Lower lobe of right lung (tissue), 2 donors: Measurements from ENCODE around the gene POLR2F. TPM values are rescaled to one million over a fixed set of nuclear protein-coding genes. Genes with fewer than 3 reads are reported as not detected.

Experiments
- ATAC-seq, 2 donors: fragments of 200-7000 bp; cut with Tn5 transposase; one replicate each; pipeline ENCODE4 v1.9.1; 2020 to 2022; ENCODE audit warnings: mild to moderate bottlenecking in 2 of 2, moderate library complexity in 2 of 2
- DNase-seq: peaks from one replicate; pipeline ENCODE4 v3.0.0-alpha.2; 2020
- H3K27ac ChIP-seq: fragments of 200-600 bp; one replicate; pipeline ENCODE4 v1.8.0; 2022
- H3K27me3 ChIP-seq: fragments of 200-600 bp; one replicate; pipeline ENCODE4 v1.8.0; 2022; ENCODE audit warnings: low read depth
- H3K36me3 ChIP-seq: fragments of 200-600 bp; one replicate; pipeline ENCODE4 v1.8.0; 2022; ENCODE audit warnings: mild to moderate bottlenecking
- H3K4me1 ChIP-seq: fragments of 200-600 bp; one replicate; pipeline ENCODE4 v1.8.0; 2022
- H3K4me3 ChIP-seq: fragments of 200-600 bp; one replicate; pipeline ENCODE4 v1.8.0; 2022; ENCODE audit warnings: mild to moderate bottlenecking
- H3K9me3 ChIP-seq: fragments of 200-600 bp; one replicate; pipeline ENCODE4 v1.8.0; 2022
- intact Hi-C: fragments of 100-400 bp; cut with DNase I; formaldehyde crosslinking; loops from one replicate; pipeline ENCODE4 v1.11.0; 2022
- total RNA-seq: library from RNA; stranded (reverse); fragmentation: NEBNext Ultra II Directional; extraction: Animal tissue kit (Norgen Biotek cat#: 25700); gene quantifications from one replicate; pipeline ENCODE4 v1.2.1, GENCODE V29; 2021
- TF ChIP-seq, protein P1 (sequence below): fragments of 200-600 bp; IDR thresholded peaks from one replicate; pipeline ENCODE4 v1.8.0; 2022; ENCODE audit warnings: antibody characterized with exemption, mild to moderate bottlenecking
- donor health status: DM: no; HTN: yes; CAD: no; lungs with severe emphysema.

The POLR2F gene
- total RNA-seq, 1 donor from 2014 or later = 60.3 TPM

DNA sequence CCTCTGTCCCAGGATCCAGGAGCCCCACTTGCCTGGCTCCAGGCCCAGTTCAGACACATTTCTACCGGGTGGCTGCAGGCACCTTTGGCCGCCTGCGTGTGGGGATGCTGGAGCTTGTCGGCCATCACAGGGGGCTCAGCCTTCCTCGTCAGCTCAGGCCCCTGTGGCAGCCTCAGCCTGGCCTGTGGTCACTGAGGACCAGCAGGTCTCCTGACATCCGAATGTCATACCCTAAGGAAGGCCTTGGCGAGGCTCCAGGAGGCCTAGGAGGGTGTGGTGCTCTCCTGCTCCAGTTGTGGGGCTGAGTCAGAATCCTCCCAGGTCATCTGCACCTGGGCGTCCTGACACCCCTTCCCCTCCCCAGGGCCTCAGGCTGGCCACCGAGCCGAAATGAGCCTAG lies 45.7 kb downstream of the POLR2F start:
- ATAC-seq = no peak
- Histone ChIP-seq H3K4me1 (peaks cover 10% of the 10 kb centered on the region), H3K9me3 (no peaks in the 10 kb centered on the region), H3K27me3 (no peaks in the 10 kb centered on the region), H3K27ac (no peak overlapping the region), H3K36me3 (no peaks in the 10 kb centered on the region), H3K4me3 (no peak overlapping the region)
- intact Hi-C loops = no loop called here
- DNase-seq = no peak
- TF ChIP-seq, protein P1, sequence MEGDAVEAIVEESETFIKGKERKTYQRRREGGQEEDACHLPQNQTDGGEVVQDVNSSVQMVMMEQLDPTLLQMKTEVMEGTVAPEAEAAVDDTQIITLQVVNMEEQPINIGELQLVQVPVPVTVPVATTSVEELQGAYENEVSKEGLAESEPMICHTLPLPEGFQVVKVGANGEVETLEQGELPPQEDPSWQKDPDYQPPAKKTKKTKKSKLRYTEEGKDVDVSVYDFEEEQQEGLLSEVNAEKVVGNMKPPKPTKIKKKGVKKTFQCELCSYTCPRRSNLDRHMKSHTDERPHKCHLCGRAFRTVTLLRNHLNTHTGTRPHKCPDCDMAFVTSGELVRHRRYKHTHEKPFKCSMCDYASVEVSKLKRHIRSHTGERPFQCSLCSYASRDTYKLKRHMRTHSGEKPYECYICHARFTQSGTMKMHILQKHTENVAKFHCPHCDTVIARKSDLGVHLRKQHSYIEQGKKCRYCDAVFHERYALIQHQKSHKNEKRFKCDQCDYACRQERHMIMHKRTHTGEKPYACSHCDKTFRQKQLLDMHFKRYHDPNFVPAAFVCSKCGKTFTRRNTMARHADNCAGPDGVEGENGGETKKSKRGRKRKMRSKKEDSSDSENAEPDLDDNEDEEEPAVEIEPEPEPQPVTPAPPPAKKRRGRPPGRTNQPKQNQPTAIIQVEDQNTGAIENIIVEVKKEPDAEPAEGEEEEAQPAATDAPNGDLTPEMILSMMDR = no peak

DNA sequence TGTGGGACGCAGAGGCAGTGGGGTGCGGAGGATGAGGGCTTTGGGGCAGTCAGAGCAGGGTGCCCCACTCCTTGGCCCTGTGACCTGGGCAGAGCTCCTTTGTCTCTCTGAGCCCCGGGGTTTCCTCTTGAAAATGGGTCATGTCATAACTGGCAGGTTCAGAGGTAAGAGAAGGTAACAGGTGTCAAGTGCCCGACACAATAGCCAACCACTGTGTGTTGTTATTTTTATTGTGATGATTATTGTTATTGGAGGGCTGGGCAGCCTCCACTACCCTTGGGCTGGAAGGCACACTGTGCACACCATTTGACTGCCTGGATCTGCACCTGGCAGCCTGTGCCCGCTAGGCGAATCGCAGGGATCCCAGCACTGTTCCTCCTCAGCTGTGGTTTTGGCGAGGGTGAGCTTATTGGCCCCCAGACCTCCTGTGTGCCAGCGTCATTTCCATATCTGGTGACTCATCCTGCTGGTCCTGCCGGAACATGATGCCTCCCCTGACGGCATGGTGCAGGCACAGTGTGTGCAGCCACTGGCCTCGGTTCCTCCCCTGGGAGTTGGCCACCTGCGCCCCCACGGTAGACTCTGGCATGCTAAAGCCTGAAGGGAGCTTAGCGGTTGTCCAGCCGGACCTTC lies 46.3 kb downstream of the POLR2F start:
- Histone ChIP-seq H3K36me3 (no peaks in the 10 kb centered on the region), H3K9me3 (no peaks in the 10 kb centered on the region), H3K27ac (no peak overlapping the region), H3K27me3 (no peaks in the 10 kb centered on the region), H3K4me1 (peaks cover 10% of the 10 kb centered on the region), H3K4me3 (no peak overlapping the region)
- intact Hi-C loops = no loop called here
- DNase-seq = no peak
- TF ChIP-seq, protein P1 = no peak
- no peak for ATAC-seq

DNA sequence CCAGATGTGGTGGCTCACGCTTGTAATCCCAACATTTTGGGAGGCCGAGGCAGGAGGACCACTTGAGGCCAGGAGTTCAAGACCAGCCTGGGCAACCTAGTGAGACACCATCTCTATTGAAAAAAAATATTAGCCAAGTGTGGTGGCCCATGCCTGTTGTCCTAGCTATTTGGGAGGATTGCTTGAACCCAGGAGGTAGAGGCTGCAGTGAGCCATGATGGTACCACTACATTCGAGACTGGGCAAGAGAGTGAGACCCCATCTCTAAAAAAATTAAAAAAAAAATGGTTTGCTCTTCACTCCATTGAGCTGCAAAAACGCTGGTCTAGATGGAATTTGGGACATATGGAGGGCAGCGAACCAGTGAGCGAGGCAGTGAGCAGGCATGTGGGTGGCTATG lies 52.4 kb downstream of the POLR2F start:
- ATAC-seq (no peak), DNase-seq (no peak)
- Histone ChIP-seq H3K36me3 (no peaks in the 10 kb centered on the region), H3K9me3 (no peaks in the 10 kb centered on the region), H3K4me3 (no peak overlapping the region), H3K4me1 (no peaks in the 10 kb centered on the region), H3K27me3 (no peaks in the 10 kb centered on the region), H3K27ac (no peak overlapping the region)
- TF ChIP-seq, protein P1 = no peak
- intact Hi-C loops = no loop called here

GRCh38 chr22:38006906-38007305 lies 53.4 kb downstream of the POLR2F start:
- no peak overlapping the region for H3K27ac ChIP-seq
- no peaks in the 10 kb centered on the region for H3K4me1 ChIP-seq
- no peaks in the 10 kb centered on the region for H3K36me3 ChIP-seq
- TF ChIP-seq, protein P1 = no peak
- H3K27me3 ChIP-seq = no peaks in the 10 kb centered on the region
- H3K9me3 ChIP-seq = no peaks in the 10 kb centered on the region
- no peak for DNase-seq
- intact Hi-C loops = no loop called here
- no peak for ATAC-seq
- H3K4me3 ChIP-seq = no peak overlapping the region

DNA sequence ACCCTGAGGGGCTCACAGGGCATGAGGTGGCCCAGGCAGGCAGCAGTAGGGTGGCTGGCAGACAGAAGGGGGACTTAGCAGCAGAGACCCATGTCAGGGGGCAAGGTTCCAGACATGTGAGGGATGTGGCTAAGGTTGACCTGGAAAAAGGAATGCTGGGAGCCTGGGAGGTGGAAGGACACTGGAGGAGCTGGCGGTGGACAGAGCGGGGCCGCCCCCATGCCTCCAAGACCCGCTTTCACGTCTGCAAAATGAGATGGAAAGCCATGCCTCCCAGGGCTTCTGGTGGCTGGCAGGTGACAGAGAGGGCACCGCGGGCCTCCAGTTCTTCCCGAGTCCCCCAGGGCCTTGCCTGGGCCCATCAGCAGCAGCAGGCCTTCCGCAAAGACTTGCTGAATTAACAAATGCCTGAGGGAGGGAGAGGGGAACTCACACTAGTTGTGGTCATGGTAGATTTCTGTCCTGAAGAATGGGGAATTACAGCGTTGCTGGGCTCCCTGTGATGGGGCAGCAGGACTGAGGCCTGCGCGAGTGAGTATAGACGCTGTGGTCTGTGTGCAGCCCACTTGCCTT lies 53.9 kb downstream of the POLR2F start:
- Histone ChIP-seq H3K4me1 (no peaks in the 10 kb centered on the region), H3K27me3 (no peaks in the 10 kb centered on the region), H3K27ac (no peak overlapping the region), H3K9me3 (no peaks in the 10 kb centered on the region), H3K36me3 (no peaks in the 10 kb centered on the region), H3K4me3 (no peak overlapping the region)
- TF ChIP-seq, protein P1 = no peak
- intact Hi-C loops = no loop called here
- DNase-seq (no peak), ATAC-seq (no peak)
